Neural crest cell (in vitro differentiated cells): ENCODE data around the gene RNF214. TPM values are rescaled to one million over a fixed set of nuclear protein-coding genes. Genes with fewer than 3 reads are reported as not detected.

Experiments
- DNase-seq: peaks from one replicate; pipeline ENCODE4 v3.0.0; 2021; ENCODE audit warnings: low read depth, mixed read lengths, low spot score
- H3K27ac Mint-ChIP-seq: one replicate; pipeline ENCODE4 v1.8.0; 2021; ENCODE audit warnings: mild to moderate bottlenecking, mixed read lengths; ENCODE audit not compliant: unreplicated experiment
- H3K27me3 Mint-ChIP-seq: 2 replicates; pipeline ENCODE4 v1.8.0; 2021; ENCODE audit warnings: low read depth, mild to moderate bottlenecking, mixed read lengths
- H3K36me3 Mint-ChIP-seq: 2 replicates; pipeline ENCODE4 v1.8.0; 2021; ENCODE audit warnings: low read depth, mild to moderate bottlenecking, mixed read lengths
- H3K4me1 Mint-ChIP-seq: 2 replicates; pipeline ENCODE4 v1.8.0; 2021; ENCODE audit warnings: mixed read lengths
- H3K4me3 Mint-ChIP-seq: one replicate; pipeline ENCODE4 v1.8.0; 2021; ENCODE audit warnings: mild to moderate bottlenecking, mixed read lengths
- H3K9me3 Mint-ChIP-seq: 2 replicates; pipeline ENCODE4 v1.8.0; 2021; ENCODE audit warnings: mixed read lengths
- CTCF ChIP-seq: fragments of 200-600 bp; sonication (generic); conservative IDR thresholded peaks from 2 replicates; pipeline ENCODE4 v1.5.0; 2021; ENCODE audit warnings: antibody characterized with exemption, mild to moderate bottlenecking
- total RNA-seq: library from RNA; stranded (reverse); gene quantifications from 2 replicates; pipeline ENCODE4 v1.2.1, GENCODE V29; 2021

Gene RNF214
- total RNA-seq, 1 donor from 2014 or later, result 47.5 TPM

GRCh38 chr11:117335399-117335798 is 102.9 kb downstream of the RNF214 start:
- Mint-ChIP-seq H3K27ac (no peak overlapping the region), H3K9me3 (no peaks in the 10 kb centered on the region), H3K4me3 (no peak overlapping the region), H3K27me3 (no peaks in the 10 kb centered on the region), H3K36me3 (no peaks in the 10 kb centered on the region), H3K4me1 (no peaks in the 10 kb centered on the region)
- DNase-seq, result no peak
- TF ChIP-seq CTCF, result no peak

Other genes starting within 250 kb of the RNF214 start
- gene SIK3, start 134.2 kb upstream of the RNF214 start, total RNA-seq, result 39.7 and 40.1 TPM in 2 replicates
- 132 and 134 TPM in 2 replicates for gene PAFAH1B2, start 88.4 kb upstream of the RNF214 start, total RNA-seq
- 33.5 and 37.6 TPM in 2 replicates for gene SIDT2, start 53.9 kb upstream of the RNF214 start, total RNA-seq
- gene TAGLN, start 33.3 kb upstream of the RNF214 start, total RNA-seq, result 6.4 and 7.7 TPM in 2 replicates
- gene PCSK7, start 598 bp upstream of the RNF214 start, total RNA-seq, result 49.7 and 53.1 TPM in 2 replicates
- gene BACE1-AS, start 58.7 kb downstream of the RNF214 start, total RNA-seq, result 17.6 and 18.1 TPM in 2 replicates
- gene BACE1, start 83.6 kb downstream of the RNF214 start, total RNA-seq, result 30.4 and 30.7 TPM in 2 replicates
- gene CEP164, start 95.2 kb downstream of the RNF214 start, total RNA-seq, result 41.2 and 42.8 TPM in 2 replicates